MM.1S (cell line): ENCODE results near the gene WDFY1.

Experiments used
- EZH2 ChIP-seq: fragments of 300-600 bp; sonication (generic); optimal IDR thresholded peaks from 2 replicates; pipeline ENCODE3; 2017; ENCODE audit warnings: low read depth, mild to moderate bottlenecking, antibody characterized with exemption, low read length, mixed read lengths
- EZH2phosphoT487 ChIP-seq: fragments of 300-600 bp; sonication (generic); IDR thresholded peaks from 2 replicates; pipeline ENCODE4 v1.6.1; 2018; ENCODE audit warnings: antibody characterized with exemption, low read length
- TF ChIP-seq, protein P1 (sequence below): fragments of 300-600 bp; sonication (generic); IDR thresholded peaks from 2 replicates; pipeline ENCODE4 v1.5.1; 2016; ENCODE audit warnings: antibody characterized with exemption, low read length, mixed read lengths

GRCh38 chr2:223846515-223846914, 98.6 kb downstream of the WDFY1 start:
- TF ChIP-seq, protein P1, sequence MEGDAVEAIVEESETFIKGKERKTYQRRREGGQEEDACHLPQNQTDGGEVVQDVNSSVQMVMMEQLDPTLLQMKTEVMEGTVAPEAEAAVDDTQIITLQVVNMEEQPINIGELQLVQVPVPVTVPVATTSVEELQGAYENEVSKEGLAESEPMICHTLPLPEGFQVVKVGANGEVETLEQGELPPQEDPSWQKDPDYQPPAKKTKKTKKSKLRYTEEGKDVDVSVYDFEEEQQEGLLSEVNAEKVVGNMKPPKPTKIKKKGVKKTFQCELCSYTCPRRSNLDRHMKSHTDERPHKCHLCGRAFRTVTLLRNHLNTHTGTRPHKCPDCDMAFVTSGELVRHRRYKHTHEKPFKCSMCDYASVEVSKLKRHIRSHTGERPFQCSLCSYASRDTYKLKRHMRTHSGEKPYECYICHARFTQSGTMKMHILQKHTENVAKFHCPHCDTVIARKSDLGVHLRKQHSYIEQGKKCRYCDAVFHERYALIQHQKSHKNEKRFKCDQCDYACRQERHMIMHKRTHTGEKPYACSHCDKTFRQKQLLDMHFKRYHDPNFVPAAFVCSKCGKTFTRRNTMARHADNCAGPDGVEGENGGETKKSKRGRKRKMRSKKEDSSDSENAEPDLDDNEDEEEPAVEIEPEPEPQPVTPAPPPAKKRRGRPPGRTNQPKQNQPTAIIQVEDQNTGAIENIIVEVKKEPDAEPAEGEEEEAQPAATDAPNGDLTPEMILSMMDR: no peak
- no peak for TF ChIP-seq EZH2phosphoT487
- no peak for TF ChIP-seq EZH2
